Suprapubic skin (tissue), 4 donors: ENCODE results near the gene MCRIP1. TPM values are rescaled to one million over a fixed set of nuclear protein-coding genes. Genes with fewer than 3 reads are reported as not detected.
A peak's percentile ranks its signal among the peaks of the same experiment; 100 is the strongest.

Experiments
- DNase-seq, 2 donors: peaks; one replicate each; pipeline ENCODE4 v3.0.0-alpha.2; 2019; ENCODE audit warnings: low spot score in 2 of 2
- H3K27ac ChIP-seq: fragments of 200-600 bp; sonication (generic); one replicate; pipeline ENCODE4 v1.5.1; 2019
- H3K27me3 ChIP-seq: fragments of 200-600 bp; sonication (generic); one replicate; pipeline ENCODE4 v1.5.1; 2019
- H3K36me3 ChIP-seq: fragments of 200-600 bp; sonication (generic); one replicate; pipeline ENCODE4 v1.5.1; 2019
- H3K4me1 ChIP-seq: fragments of 200-600 bp; sonication (generic); one replicate; pipeline ENCODE4 v1.5.1; 2019
- H3K4me3 ChIP-seq: fragments of 200-600 bp; sonication (generic); one replicate; pipeline ENCODE4 v1.5.1; 2019; ENCODE audit warnings: mild to moderate bottlenecking
- H3K9me3 ChIP-seq: fragments of 200-600 bp; sonication (generic); one replicate; pipeline ENCODE4 v1.5.1; 2019
- CTCF ChIP-seq, 2 donors: fragments of 200-600 bp in 1 of 2; fragments of 450-650 bp in 1 of 2; sonication (generic) in 1 of 2; IDR thresholded peaks; one replicate each; pipeline ENCODE4 v1.5.1; 2016 to 2019; ENCODE audit warnings: antibody characterized with exemption in 2 of 2, mild to moderate bottlenecking in 1 of 2, moderate library complexity in 1 of 2
- EP300 ChIP-seq: sonication (generic); formaldehyde crosslinking; IDR thresholded peaks from one replicate; pipeline ENCODE4 v1.6.1; 2017; ENCODE audit warnings: antibody characterized with exemption
- POLR2A ChIP-seq, 2 donors: fragments of 450-650 bp; IDR thresholded peaks; one replicate each; pipeline ENCODE4 v1.6.1; 2017; ENCODE audit warnings: antibody characterized with exemption in 2 of 2, mild to moderate bottlenecking in 2 of 2, moderate library complexity in 2 of 2
- POLR2AphosphoS5 ChIP-seq, 3 donors: sonication (generic); formaldehyde crosslinking; IDR thresholded peaks; one replicate each; pipeline ENCODE4 v1.6.1; 2017; ENCODE audit warnings: antibody characterized with exemption in 3 of 3
- WGBS: methylation state at CpG from one replicate; pipeline ENCODE4 v1.1.5; 2018; 5-methylcytosine and 5-hydroxymethylcytosine counted together
- total RNA-seq, 4 donors: library from RNA; depleted of rRNA; stranded (reverse); fragments of >200 nt; gene quantifications; one replicate each; pipeline ENCODE4 v1.1.0, GENCODE V29; 2016

Gene MCRIP1
- 10 to 100 TPM; 20.3 to 29.3 (median 27.4) TPM for total RNA-seq

GRCh38 chr17:81833160-81833920, at the start of gene MCRIP1:
Gene MCRIP1 (minus strand): TSS chr17:81833291. CDS start chr17:81824506, 8,785 bp downstream.
- H3K27ac ChIP-seq: peak within 1 kb of the TSS; percentile 88
- no peaks in the 10 kb centered on the region for H3K9me3 ChIP-seq
- DNase-seq: peak; percentile 96 to 97
- no peaks in the 10 kb centered on the region for H3K27me3 ChIP-seq
- peak within 1 kb of the TSS; percentile 60 for H3K4me3 ChIP-seq
- no peak for TF ChIP-seq EP300
- peak; percentile 75 to 82 for TF ChIP-seq POLR2A (IDR thresholded peaks at IDR 0.05)
- peak; percentile 47 to 55 (median 51) for TF ChIP-seq POLR2AphosphoS5 (IDR thresholded peaks at IDR 0.05)
- no peak for TF ChIP-seq CTCF (IDR thresholded peaks at IDR 0.05)
- WGBS: under 1% methylated on average over 22 of the region's 76 CpGs
- H3K4me1 ChIP-seq: peaks cover 47% of the 10 kb centered on the region
- H3K36me3 ChIP-seq: no peaks in the 10 kb centered on the region

- H3K9me3 ChIP-seq: no peaks in the 10 kb centered on the region
- H3K36me3 ChIP-seq: peaks cover 35% of the 10 kb centered on the region
- no peak for DNase-seq
- H3K27ac ChIP-seq: no peak overlapping the region
- H3K4me1 ChIP-seq: no peaks in the 10 kb centered on the region
- 87% methylated on average over 5 of the region's 5 CpGs for WGBS
- H3K4me3 ChIP-seq: no peak overlapping the region
- H3K27me3 ChIP-seq: no peaks in the 10 kb centered on the region
- no peak for TF ChIP-seq EP300
- no peak for TF ChIP-seq CTCF (IDR thresholded peaks at IDR 0.05)
- no peak for TF ChIP-seq POLR2AphosphoS5 (IDR thresholded peaks at IDR 0.05)
- TF ChIP-seq POLR2A (IDR thresholded peaks at IDR 0.05): no peak
These were observed 46.0 kb upstream of the MCRIP1 start for GRCh38 chr17:81879121-81879520.

- peaks cover 27% of the 10 kb centered on the region for H3K36me3 ChIP-seq
- H3K27ac ChIP-seq: no peak overlapping the region
- H3K4me1 ChIP-seq: no peaks in the 10 kb centered on the region
- 90% methylated on average over 3 of the region's 3 CpGs for WGBS
- TF ChIP-seq EP300 (no peak), POLR2AphosphoS5 (IDR thresholded peaks at IDR 0.05) (no peak), POLR2A (IDR thresholded peaks at IDR 0.05) (no peak), CTCF (IDR thresholded peaks at IDR 0.05) (no peak)
- H3K9me3 ChIP-seq: no peaks in the 10 kb centered on the region
- H3K27me3 ChIP-seq: no peaks in the 10 kb centered on the region
- DNase-seq: no peak
- no peak overlapping the region for H3K4me3 ChIP-seq
These were observed 45.2 kb upstream of the MCRIP1 start for GRCh38 chr17:81878294-81878693.

- Histone ChIP-seq H3K4me3 (no peak overlapping the region), H3K27ac (no peak overlapping the region), H3K36me3 (peaks cover 22% of the 10 kb centered on the region), H3K9me3 (no peaks in the 10 kb centered on the region), H3K4me1 (peaks cover 7% of the 10 kb centered on the region), H3K27me3 (no peaks in the 10 kb centered on the region)
- WGBS: 99% methylated on average over 5 of the region's 5 CpGs
- DNase-seq: no peak
- TF ChIP-seq CTCF (IDR thresholded peaks at IDR 0.05): no peak
- no peak for TF ChIP-seq EP300
These were observed 44.5 kb upstream of the MCRIP1 start for GRCh38 chr17:81877569-81877968.

- Histone ChIP-seq H3K27ac (peak overlapping the region; percentile 99), H3K4me1 (peaks cover 54% of the 10 kb centered on the region), H3K36me3 (peaks cover 22% of the 10 kb centered on the region), H3K27me3 (no peaks in the 10 kb centered on the region), H3K4me3 (peak overlapping the region; percentile 82), H3K9me3 (no peaks in the 10 kb centered on the region)
- peak in 1 of 2 donors; percentile 96 for DNase-seq
- WGBS: 0% methylated on average over 5 of the region's 86 CpGs
- TF ChIP-seq POLR2A (IDR thresholded peaks at IDR 0.05) (peak; percentile 82 to 94), EP300 (no peak), CTCF (IDR thresholded peaks at IDR 0.05) (peak in 1 of 2 donors; percentile 32), POLR2AphosphoS5 (IDR thresholded peaks at IDR 0.05) (peak; percentile 92 to 99 (median 98))
These were observed 38.5 kb upstream of the MCRIP1 start for GRCh38 chr17:81871387-81872230.
